Astrocyte of the spinal cord (primary cell): ENCODE results near the gene TOB2.
A peak's percentile ranks its signal among the peaks of the same experiment; 100 is the strongest.

ENCODE experiments used
- DNase-seq: peaks from one replicate; pipeline ENCODE4 v3.0.0; 2011; ENCODE audit warnings: low read depth, low spot score
- H3K4me3 ChIP-seq: 2 replicates; pipeline ENCODE4 v1.5.1; 2011; ENCODE audit warnings: low read depth, mild to moderate bottlenecking, low read length, moderate library complexity
- CTCF ChIP-seq: IDR thresholded peaks from 2 replicates; pipeline ENCODE4 v1.5.1; 2012; ENCODE audit warnings: low read depth, mild to moderate bottlenecking, low read length, inconsistent platforms
- in situ Hi-C: cut with HindIII; loops from 2 replicates; pipeline ENCODE4 v1.10.0; 2017; ENCODE audit warnings: low sequenced_read_pairs

TOB2 gene

GRCh38 chr22:41429232-41429950 lies 17.2 kb downstream of the TOB2 start:
- DNase-seq = no peak
- no peak for TF ChIP-seq CTCF

GRCh38 chr22:41425660-41426365 lies 20.8 kb downstream of the TOB2 start:
- no peak for TF ChIP-seq CTCF
- H3K4me3 ChIP-seq = no peak overlapping the region
- in situ Hi-C loops = no loop called here
- DNase-seq = no peak

More at GRCh38 chr22:41429232-41429950, 17.2 kb downstream of the TOB2 start:
- no peak overlapping the region for H3K4me3 ChIP-seq
- in situ Hi-C loops = no loop called here

- in situ Hi-C loops = no loop called here
- TF ChIP-seq CTCF = no peak
- DNase-seq = no peak
- no peak overlapping the region for H3K4me3 ChIP-seq
Observed at GRCh38 chr22:41418717-41419116, 27.9 kb downstream of the TOB2 start.

GRCh38 chr22:41417622-41418390 lies 28.8 kb downstream of the TOB2 start:
- DNase-seq = peak; percentile 15
- TF ChIP-seq CTCF = no peak
- no peak overlapping the region for H3K4me3 ChIP-seq
- in situ Hi-C loops = no loop called here

GRCh38 chr22:41415554-41415953 lies 31.0 kb downstream of the TOB2 start:
- in situ Hi-C loops = no loop called here
- no peak for TF ChIP-seq CTCF
- no peak for DNase-seq
- no peak overlapping the region for H3K4me3 ChIP-seq

- TF ChIP-seq CTCF = no peak
- H3K4me3 ChIP-seq = no peak overlapping the region
- no peak for DNase-seq
- in situ Hi-C loops = no loop called here
Observed at GRCh38 chr22:41411021-41411851, 35.4 kb downstream of the TOB2 start.
